NCI-H1436 treated with DMSO at 0.1 percent for 48 hours (cell line): ENCODE data around the gene FMOD.
"Not testable (repeated sequence)": the region's sequence is repeated elsewhere in the genome, so short reads cannot be mapped to it uniquely, and the experiment has no call there.

ENCODE experiments used
- DNase-seq: peaks from one replicate; lab custom pipeline; 2025; lab: John Stamatoyannopoulos, UW

FMOD gene

DNA sequence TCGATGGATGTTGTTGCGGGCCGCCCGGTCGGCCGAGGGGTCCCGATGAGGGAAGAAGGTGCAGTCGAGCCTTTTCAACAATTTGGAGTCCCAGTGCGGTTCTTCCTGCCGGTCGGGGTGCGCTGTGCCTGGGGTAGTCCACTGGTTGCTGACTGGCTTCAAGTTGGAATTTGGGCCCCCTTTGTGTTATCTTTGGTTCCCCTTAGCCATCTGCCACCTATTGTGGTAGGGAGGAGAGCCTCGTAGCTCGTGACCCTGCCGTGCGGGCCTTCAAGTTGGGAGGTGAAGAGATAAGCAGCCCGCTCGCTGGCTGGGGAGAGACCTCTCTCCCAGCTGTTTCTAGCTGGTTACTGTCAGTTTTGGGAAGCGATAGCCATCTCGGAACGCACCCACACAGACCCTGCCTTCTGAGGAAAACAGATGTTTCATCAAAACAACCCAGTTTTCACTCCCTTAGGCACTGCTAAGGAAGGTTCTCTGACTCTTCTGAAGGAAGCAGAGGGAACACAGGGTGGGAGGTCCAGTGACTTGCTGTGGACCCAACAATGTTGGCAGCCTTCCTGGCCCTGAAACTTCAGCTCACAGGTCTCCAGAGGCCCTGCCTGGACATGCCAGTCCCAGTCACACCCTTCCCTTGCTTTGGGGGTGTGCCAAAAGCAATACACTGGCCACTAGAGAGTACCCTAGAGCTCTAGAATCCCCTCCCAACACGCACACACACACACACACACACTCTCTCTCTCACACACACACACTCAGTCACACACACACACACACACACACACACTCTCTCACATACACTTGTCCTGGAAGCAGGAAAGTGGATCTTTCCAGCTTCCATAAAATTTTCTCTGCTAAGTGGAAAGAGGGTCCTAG, 44.6 kb downstream of the FMOD start:
- peak; percentile 66 for DNase-seq

DNA sequence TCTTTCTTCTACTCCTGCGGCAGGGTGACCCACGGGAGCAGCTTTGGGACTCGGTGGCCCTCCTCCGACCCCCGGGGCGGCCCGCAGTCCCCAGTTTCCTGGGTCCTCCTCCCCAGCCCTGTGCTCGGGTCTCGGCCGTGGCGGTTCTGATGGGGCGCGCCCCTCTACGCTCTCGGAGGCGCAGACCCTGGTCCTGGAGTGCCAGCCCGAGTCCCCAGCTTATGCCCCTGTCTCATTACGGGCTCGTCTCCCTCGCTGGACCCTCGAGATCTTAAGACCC, 45.2 kb downstream of the FMOD start:
- no peak for DNase-seq

DNA sequence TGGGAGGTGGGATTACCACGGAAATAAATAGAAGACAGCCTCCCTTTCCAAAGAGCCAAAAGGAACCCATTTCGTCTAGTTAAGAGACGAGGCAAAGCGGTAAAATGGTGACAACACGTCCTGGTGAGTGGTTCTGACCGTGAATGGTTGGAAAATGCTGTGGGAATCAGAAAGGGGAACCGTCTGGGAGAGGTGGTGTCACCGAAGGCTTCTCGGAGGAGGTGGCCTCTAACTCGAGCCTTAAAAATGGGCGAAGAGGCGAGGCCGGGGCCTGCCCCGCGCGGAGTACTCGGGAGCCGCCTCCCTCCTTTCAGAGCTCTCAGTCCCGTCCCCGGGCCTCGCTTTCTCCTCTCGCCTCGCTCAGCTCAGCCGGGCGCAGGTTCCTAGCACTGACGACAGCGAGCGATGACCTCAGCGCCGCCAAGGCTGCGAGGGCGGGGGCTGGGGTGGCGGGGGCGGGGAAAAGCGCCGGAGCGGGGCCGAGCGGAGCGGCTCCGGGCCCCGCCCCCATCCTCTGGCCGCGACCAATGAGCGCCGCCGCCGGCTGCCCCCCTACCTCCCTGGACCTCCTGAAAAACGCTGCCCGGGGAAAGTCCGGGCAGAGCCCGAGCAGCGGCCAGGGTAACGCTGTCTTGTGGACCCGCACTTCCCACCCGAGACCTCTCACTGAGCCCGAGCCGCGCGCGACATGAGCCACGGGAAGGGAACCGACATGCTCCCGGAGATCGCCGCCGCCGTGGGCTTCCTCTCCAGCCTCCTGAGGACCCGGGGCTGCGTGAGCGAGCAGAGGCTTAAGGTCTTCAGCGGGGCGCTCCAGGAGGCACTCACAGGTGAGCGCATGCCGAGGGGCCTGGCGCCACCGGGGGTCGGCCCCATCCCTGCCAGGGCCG, 45.8 kb downstream of the FMOD start, which contains the start of gene BTG2:
Gene BTG2, plus strand, starts transcription at position 601 of the 890 bp plus-strand sequence. Its CDS starts 88 bp downstream, at position 689.
- peak; percentile 91 for DNase-seq

DNA sequence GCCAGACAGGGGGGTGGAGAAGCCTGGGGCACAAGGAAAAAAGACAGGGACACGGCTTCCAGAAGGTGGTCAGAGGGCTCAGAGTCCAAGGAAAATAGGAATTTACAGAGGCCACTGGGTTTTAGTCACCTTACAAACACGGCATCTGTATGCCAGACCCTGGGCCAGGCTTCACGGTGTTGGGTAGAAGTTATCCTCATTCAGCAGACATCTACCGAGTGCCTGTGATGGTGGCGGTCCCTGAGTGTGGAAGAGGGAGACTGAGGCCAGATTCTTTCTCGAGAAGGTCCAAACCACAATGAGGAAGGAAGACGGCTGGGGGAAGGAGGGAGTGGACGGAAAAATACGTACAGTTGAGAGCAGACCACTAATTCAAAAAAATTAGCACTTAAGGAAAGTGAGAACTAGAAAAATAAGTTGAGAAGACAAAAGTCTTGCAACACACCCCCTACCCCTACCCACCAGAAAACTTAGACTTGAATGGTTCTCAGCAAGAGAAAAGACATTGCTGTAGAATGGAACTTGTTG, 46.5 kb downstream of the FMOD start:
- DNase-seq = no peak

DNA sequence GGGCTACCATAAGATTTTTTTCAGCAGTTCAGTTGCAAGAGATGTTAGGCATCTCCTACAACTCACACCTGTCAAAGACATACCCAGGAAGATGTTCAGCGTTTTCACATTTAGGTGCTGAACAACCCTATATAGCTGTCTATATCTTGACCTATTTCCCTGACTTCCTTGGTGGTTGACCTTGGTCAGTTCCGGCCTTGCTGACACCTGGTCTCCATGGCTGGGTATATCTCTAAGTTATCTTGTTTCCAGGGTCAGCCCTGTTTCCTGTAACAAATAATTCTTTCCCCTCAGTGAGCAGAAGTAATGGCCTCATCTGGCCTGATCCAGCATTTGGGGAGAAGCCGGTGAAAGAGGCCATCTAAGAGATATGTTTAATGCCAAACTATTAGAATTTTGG, 48.0 kb downstream of the FMOD start:
- DNase-seq = no peak

DNA sequence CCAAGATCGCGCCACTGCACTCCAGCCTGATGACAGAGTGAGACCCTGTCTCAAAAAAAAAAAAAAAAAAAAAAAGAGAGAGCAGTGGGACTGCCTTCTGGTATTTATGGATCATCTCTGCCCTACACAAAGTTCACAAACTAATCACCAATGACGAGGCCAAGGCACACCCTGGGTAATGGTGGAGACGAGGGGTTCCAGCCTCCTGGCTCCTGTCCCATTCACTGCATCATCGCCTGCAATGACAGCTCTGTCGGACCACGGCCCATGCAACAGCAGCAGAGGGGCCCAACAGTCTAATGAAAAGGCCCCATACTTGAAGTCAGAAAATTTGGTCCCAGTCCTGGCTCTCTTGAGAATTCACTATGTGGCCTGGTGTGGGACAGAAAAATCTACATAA, 48.5 kb downstream of the FMOD start:
- DNase-seq = no peak

DNA sequence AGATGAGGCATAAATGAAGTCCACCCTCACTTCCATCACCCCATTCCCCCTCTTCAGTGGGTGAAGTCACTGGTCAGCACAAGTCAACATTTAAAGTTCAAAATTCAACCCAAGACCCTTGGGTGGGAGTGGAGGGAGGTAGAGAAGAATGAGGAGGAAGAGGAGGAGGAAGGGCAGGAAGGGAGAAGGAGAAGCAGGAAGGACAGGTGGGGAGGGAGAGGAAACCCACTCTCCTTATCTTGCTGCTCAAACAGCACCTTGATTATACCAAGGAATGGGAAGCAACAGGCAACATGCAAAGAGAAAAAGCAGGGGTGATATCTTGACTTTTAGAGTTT, 49.6 kb downstream of the FMOD start:
- DNase-seq = no peak

DNA sequence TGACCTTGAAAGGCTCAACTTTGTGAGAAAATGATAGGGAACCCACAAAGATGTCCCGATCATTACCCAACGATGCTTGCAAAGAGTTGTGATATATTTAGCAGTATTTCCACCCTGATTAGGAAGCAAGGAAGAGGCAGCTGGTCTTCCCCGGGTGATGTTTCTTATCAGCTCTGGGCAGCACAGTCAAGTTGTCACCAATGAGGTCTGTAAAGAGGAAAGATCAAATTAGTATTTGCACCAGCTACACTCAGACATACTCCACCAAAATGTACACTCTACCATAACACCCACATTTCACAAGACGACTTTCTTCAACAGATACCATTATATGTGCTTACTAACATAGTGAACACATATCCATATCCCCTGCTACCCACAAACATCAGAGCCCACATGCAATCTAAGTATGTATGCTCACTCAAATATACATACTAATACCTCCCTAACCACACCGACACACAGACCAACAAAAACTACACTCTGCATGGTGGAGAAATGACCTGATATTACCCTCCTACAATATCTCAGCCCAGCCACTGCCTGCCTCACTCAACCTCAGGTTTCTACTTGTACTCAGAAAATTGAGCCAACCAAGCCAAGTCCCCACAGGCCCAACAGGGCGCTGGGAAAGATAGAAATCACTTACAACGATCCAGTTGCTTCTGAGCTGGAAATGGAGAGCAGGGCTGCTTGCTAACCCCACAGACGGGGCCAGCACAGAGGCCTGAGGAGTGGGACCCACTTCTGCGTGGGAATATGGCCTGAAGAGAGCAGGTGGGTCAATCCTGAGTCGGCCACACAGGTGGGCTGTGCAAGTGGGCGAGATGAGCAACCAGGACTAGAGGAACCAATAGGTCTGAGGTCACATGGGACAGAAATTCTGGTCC, 50.2 kb downstream of the FMOD start:
- DNase-seq = no peak

DNA sequence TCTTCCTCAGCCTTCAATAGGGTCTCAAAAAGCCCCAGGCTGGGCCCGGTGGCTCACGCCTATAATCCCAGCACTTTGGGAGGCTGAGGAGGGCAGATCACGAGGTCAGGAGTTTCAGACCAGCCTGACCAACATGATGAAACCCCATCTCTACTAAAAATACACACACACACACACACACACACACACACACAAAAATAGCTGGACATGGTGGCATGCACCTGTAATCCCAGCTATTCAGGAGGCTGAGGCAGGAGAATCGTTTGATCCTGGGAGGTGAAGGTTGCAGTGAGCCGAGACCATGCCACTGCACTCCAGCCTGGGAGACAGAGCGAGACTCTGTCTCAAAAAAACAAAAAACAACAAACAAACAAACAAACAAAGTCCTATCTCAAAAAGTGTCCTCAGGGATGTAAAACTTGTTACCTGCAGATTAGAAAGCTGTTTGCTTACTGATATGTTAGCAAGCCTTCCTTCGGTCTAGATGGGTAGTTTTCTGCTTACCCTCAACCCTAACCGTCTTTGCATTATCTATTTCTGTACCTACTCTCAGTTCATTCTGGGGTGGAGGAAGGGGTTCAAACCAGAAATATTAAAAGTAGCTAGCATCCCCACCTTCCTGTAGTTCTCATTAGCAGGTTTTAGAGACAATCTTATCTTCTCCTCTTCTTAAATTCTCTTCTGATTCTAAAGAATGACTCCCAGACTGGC, 51.0 kb downstream of the FMOD start:
- not testable (repeated sequence) for DNase-seq

DNA sequence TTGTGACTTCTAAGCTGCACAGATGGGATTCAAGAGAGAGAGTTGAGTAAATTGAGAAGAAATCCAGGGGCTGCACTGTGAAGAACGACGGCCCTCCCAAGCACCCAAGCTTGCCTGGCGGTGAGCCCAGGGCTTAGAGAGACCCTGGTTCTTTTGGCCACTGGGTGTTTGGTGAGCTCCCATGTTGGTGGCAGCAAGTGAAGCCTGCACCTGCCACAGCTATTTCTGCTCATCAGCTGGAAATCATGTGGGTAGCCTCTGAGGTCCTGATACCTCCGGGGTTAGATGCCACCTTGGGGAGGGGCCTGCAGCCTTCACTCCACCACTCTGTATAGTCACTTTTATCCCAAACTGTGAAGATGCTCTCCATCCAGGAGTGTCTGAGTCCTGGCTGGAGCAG, 51.8 kb downstream of the FMOD start:
- no peak for DNase-seq

DNA sequence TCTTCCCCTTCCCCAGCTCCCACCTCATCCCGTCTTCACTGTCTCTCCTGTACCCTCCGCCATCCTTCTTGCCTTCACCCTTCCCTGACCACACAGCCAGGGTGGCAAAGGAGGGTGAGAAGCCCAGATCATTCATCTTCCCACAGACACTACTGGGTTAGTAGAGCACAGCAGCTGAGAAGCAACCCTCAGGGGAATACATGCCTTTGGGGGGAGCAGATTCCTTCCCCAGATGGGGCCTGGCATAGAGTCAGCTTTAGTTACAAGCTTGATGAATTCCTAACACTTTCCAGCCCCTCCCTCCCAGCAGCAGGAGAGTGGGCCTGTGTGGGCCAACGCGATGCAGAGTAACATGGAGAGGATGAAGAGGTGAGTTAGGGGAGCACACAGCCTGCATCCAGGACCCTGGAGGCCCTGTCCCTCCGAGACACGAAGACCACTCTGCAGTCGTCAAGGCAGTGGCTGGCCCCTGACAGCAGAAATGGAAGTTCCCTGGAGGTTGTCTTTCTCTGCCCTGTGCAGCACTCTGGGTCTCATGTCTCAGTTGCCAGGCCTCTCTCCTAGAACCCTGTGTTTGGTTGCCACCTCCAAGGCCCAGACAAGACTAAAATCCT, 54.4 kb downstream of the FMOD start:
- DNase-seq = no peak

DNA sequence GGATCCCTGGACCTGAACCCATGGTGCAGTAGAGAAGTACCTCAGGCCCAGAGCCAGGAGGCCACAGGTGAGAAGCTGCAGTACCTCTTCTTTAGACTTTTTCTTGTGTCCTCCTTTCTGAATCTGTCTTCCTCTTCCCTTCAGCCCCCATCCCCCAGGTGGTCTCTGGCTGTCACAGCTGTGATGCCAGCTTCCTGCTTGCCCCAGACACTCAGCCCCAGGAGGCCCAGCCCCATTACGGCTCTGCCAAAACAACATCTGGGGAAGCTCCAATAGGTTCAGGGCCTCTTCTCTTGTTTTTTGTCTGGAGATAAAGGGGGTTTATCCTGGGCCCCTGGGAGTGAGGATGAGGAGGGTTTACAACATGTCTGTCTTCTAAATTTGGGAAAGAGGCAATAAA, 55.1 kb downstream of the FMOD start:
- DNase-seq = no peak

DNA sequence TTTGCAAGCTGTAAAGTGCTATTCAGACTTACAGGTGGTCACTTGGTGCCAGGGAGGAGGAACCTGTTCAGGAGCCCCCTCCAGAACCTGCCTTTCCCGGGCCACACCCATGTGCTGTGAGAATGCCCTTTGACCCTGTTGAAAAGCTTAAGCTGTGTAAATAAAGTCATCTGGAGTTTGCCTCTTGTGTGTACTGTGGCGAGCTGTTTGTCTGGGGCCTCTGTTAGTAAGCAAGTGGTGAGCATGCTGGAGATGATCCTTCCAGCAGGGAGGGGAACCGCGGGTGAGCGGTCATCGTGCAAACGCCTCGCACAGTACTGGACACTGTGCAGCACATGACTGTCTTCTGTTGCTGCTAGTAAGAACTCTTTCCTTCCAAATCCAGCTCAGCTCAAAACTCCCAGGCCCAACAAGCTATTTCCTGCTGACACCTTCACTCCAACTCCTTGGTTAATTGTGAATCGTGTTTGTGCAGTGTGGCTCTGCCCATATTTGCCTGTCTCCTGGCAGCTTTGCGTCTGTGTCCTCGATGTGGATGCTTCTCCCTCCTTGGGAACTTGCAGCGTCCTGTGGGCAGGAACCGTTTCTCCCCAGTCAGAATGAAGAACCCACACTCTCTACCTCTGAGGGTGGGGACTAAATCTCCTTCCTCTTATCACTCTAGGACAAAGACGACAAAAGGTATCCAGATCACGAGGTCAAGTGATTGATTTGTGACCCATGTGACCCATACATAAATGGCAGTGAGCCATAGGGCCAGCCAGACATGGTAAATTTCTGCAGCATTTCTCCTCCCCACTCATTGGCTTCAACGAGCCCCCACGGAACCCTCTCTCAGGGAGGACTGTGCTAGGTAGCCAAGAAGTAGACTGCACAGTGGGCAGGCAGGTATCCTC, 59.5 kb downstream of the FMOD start:
- DNase-seq = no peak
